Smooth muscle cell (in vitro differentiated cells): ENCODE data around the gene STAT4. TPM values are rescaled to one million over a fixed set of nuclear protein-coding genes. Genes with fewer than 3 reads are reported as not detected.

Source experiments
- DNase-seq: peaks from one replicate; lab custom pipeline; 2025; ENCODE audit not compliant: unreplicated experiment; lab: John Stamatoyannopoulos, UW
- H2AFZ ChIP-seq: fragments of 200-600 bp; sonication (generic); 2 replicates; pipeline ENCODE4 v1.6.0; 2016; ENCODE audit warnings: antibody characterized with exemption, low read depth, mild to moderate bottlenecking
- H3F3A ChIP-seq: fragments of 200-600 bp; sonication (generic); 2 replicates; pipeline ENCODE4 v1.6.0; 2017; ENCODE audit warnings: antibody characterized with exemption, low read depth
- H3K27ac ChIP-seq: fragments of 200-600 bp; sonication (generic); 2 replicates; pipeline ENCODE4 v1.5.1; 2016; ENCODE audit warnings: low read depth, mild to moderate bottlenecking
- H3K27me3 ChIP-seq: fragments of 200-600 bp; sonication (generic); 2 replicates; pipeline ENCODE4 v1.6.1; 2016; ENCODE audit warnings: low read depth, mild to moderate bottlenecking
- H3K36me3 ChIP-seq: fragments of 200-600 bp; sonication (generic); 2 replicates; pipeline ENCODE4 v1.5.1; 2016; ENCODE audit warnings: low read depth
- H3K4me1 ChIP-seq: fragments of 200-600 bp; sonication (generic); 2 replicates; pipeline ENCODE4 v1.5.1; 2016; ENCODE audit warnings: low read depth
- H3K4me2 ChIP-seq: fragments of 200-600 bp; sonication (generic); 2 replicates; pipeline ENCODE4 v1.6.0; 2016; ENCODE audit warnings: mild to moderate bottlenecking
- H3K4me3 ChIP-seq: fragments of 200-600 bp; sonication (generic); 2 replicates; pipeline ENCODE4 v1.5.1; 2016; ENCODE audit warnings: mild to moderate bottlenecking
- H3K79me2 ChIP-seq: fragments of 200-600 bp; sonication (generic); 2 replicates; pipeline ENCODE4 v1.6.0; 2016; ENCODE audit warnings: low read depth, mild to moderate bottlenecking
- H3K9ac ChIP-seq: fragments of 200-600 bp; sonication (generic); 2 replicates; pipeline ENCODE4 v1.6.0; 2016; ENCODE audit warnings: low read depth
- H3K9me3 ChIP-seq: fragments of 200-600 bp; sonication (generic); replicated peaks from 2 replicates; pipeline ENCODE4 v1.5.1; 2016; ENCODE audit warnings: low read depth
- H4K20me1 ChIP-seq: fragments of 200-600 bp; sonication (generic); 2 replicates; pipeline ENCODE4 v1.6.0; 2016; ENCODE audit warnings: low read depth
- WGBS: methylation state at CpG from one replicate; pipeline ENCODE4 v1.1.7; 2016; ENCODE audit warnings: low lambda C conversion rate; 5-methylcytosine and 5-hydroxymethylcytosine counted together
- polyA plus RNA-seq: library from polyadenylated mRNA; unstranded; fragments of >200 nt; fragmentation: Nextera tagmentation; extraction: Ambion mirVana; gene quantifications from 2 replicates; pipeline ENCODE4 v1.2.1, GENCODE V29; 2016
- total RNA-seq: library from RNA; depleted of rRNA; stranded (reverse); fragments of >200 nt; gene quantifications from 2 replicates; pipeline ENCODE4 v1.2.3, GENCODE V29; 2014
- TF ChIP-seq, protein P1 (sequence below): fragments of 200-600 bp; sonication (generic); IDR thresholded peaks from 2 replicates; pipeline ENCODE4 v1.5.1; 2017; ENCODE audit warnings: borderline replicate concordance, mild to moderate bottlenecking, antibody characterized with exemption; ENCODE audit not compliant: insufficient read depth, poor library complexity, severe bottlenecking

STAT4 gene
- total and polyA plus RNA-seq, 2 experiments from 2014 or later, result 0.89 to 8.4 TPM

DNA sequence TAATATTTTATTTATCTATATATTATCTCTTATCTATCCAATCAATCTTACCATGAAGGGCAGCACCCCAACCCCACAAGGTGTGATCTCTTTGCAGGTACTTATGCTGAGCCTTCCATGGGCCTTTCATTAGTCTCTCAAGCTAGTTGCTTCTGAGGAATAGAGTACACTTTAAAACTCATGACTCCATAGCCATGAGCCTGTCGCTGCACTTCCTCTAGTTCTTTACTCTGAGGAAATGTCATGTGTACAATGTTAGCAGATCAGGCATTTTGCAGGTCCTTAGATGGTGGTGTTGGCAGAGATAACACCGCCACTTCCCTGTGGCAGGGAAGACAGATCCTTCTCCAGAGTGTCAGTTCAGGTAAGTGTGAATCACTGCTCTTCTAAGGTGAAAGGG is 29.5 kb upstream of the STAT4 start:
- Histone ChIP-seq H3F3A (no peaks in the 10 kb centered on the region), H4K20me1 (no peaks in the 10 kb centered on the region), H3K36me3 (no peaks in the 10 kb centered on the region), H3K9ac (no peak overlapping the region), H3K9me3 (no peaks in the 10 kb centered on the region), H3K27me3 (no peaks in the 10 kb centered on the region), H3K4me3 (no peak overlapping the region), H3K4me1 (no peaks in the 10 kb centered on the region), H3K27ac (no peak overlapping the region), H3K79me2 (no peaks in the 10 kb centered on the region), H3K4me2 (no peak overlapping the region), H2AFZ (no peak overlapping the region)
- TF ChIP-seq, protein P1, sequence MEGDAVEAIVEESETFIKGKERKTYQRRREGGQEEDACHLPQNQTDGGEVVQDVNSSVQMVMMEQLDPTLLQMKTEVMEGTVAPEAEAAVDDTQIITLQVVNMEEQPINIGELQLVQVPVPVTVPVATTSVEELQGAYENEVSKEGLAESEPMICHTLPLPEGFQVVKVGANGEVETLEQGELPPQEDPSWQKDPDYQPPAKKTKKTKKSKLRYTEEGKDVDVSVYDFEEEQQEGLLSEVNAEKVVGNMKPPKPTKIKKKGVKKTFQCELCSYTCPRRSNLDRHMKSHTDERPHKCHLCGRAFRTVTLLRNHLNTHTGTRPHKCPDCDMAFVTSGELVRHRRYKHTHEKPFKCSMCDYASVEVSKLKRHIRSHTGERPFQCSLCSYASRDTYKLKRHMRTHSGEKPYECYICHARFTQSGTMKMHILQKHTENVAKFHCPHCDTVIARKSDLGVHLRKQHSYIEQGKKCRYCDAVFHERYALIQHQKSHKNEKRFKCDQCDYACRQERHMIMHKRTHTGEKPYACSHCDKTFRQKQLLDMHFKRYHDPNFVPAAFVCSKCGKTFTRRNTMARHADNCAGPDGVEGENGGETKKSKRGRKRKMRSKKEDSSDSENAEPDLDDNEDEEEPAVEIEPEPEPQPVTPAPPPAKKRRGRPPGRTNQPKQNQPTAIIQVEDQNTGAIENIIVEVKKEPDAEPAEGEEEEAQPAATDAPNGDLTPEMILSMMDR, result no peak
- 98% methylated on average over 2 of the region's 2 CpGs for WGBS
- no peak for DNase-seq

DNA sequence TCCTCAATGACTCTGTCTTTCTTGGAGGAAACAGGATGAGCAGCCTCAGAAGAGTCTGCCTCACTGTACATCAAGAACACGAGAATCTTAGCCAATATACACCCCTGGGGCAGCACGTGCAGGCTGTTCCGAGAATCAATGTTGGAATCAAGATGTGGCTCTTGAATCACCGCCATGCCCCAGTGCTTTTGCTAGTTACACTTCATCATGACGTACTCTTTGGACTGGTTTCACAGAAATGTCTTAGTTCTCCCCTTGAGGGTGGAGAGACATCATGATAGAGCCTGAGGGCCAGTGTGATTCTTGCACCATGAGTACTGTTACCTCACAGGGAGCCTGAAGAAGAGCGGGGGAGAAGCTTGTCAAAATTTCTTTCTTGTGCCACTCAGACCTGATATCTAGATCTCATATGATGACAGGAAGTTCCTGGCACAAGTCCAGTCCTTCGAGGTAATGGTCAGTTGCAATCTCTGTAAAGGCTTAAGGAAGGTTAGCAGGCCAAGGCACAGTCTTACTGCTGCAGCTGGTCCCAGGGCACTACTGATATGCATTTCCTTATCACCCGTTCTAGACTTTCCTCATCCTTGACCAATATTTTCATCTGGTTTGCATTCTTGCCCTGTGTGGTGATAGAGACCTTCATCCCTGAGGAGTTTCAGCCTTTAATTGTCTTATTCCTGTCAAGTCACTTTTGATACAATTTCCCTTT is 28.2 kb upstream of the STAT4 start:
- Histone ChIP-seq H3K9ac (no peak overlapping the region), H4K20me1 (no peaks in the 10 kb centered on the region), H3K4me2 (no peak overlapping the region), H3F3A (no peaks in the 10 kb centered on the region), H3K36me3 (no peaks in the 10 kb centered on the region), H3K27ac (no peak overlapping the region), H3K4me1 (peaks cover 9% of the 10 kb centered on the region), H3K79me2 (no peaks in the 10 kb centered on the region), H3K27me3 (no peaks in the 10 kb centered on the region), H3K9me3 (no peaks in the 10 kb centered on the region), H2AFZ (no peak overlapping the region), H3K4me3 (no peak overlapping the region)
- DNase-seq, result no peak
- 86% methylated on average over 8 of the region's 8 CpGs for WGBS
- TF ChIP-seq, protein P1, result no peak

DNA sequence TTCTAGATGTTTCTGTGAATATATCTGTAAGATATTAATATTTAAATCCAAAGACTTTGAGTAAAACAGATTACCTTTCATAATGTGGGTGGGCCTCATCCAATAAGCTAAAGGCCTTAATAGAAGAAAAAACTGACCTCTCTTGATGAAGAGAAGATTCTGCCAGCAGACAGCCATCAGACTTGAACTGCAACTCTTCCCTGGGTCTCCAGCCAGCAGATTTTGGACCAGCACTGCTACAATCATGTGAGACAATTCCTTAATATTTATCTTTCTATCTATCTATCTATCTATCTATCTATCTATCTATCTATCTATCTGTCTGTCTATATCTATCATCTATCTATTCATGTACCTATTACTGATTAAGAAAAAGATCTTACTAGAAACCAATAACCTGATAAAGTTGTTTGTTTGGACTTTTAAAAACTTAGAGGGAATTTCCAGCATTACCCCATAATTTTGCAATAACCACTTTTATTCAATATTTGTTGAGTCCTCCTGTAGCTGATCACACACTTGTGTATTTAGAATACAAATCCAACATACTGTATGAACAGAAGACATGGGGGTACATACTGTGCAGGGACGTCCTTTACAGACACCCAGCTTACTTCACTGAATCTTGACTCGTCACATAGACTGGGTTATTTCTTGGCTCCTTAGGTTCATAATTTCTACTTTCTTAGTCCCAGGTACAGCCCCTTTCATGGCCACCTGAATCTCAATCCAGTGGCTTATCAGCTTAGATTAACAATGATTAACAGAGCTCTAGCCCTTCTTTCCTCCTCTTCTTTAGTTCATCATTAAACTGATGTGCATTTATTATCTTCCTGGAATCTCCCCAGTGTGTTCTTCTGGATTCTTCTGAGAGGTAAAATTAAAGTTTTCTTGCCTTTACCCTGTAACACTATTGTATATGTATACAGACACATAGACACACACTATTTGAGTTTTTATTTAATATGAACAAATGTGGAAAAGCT is 27.2 kb upstream of the STAT4 start:
- no peak overlapping the region for H3K4me3 ChIP-seq
- TF ChIP-seq, protein P1, result no peak
- H4K20me1 ChIP-seq, result no peaks in the 10 kb centered on the region
- H3K36me3 ChIP-seq, result no peaks in the 10 kb centered on the region
- H3K27ac ChIP-seq, result no peak overlapping the region
- 97% methylated on average over 2 of the region's 2 CpGs for WGBS
- H3K9me3 ChIP-seq, result no peaks in the 10 kb centered on the region
- no peaks in the 10 kb centered on the region for H3K79me2 ChIP-seq
- DNase-seq, result no peak
- H3K4me1 ChIP-seq, result peaks cover 10% of the 10 kb centered on the region
- H3K9ac ChIP-seq, result no peak overlapping the region
- H3K27me3 ChIP-seq, result no peaks in the 10 kb centered on the region
- no peaks in the 10 kb centered on the region for H3F3A ChIP-seq
- H3K4me2 ChIP-seq, result no peak overlapping the region
- no peak overlapping the region for H2AFZ ChIP-seq
